GM21723 (cell line): Measurements from ENCODE around the gene ASCC2.
"Not testable (repeated sequence)": the region's sequence is repeated elsewhere in the genome, so short reads cannot be mapped to it uniquely, and the experiment has no call there.

ENCODE experiments used
- ATAC-seq: cut with Tn5 transposase; IDR thresholded peaks from one replicate; pipeline ENCODE4 v1.9.1; 2021; ENCODE audit warnings: mild to moderate bottlenecking, moderate library complexity; ENCODE audit not compliant: unreplicated experiment

ASCC2 gene

DNA sequence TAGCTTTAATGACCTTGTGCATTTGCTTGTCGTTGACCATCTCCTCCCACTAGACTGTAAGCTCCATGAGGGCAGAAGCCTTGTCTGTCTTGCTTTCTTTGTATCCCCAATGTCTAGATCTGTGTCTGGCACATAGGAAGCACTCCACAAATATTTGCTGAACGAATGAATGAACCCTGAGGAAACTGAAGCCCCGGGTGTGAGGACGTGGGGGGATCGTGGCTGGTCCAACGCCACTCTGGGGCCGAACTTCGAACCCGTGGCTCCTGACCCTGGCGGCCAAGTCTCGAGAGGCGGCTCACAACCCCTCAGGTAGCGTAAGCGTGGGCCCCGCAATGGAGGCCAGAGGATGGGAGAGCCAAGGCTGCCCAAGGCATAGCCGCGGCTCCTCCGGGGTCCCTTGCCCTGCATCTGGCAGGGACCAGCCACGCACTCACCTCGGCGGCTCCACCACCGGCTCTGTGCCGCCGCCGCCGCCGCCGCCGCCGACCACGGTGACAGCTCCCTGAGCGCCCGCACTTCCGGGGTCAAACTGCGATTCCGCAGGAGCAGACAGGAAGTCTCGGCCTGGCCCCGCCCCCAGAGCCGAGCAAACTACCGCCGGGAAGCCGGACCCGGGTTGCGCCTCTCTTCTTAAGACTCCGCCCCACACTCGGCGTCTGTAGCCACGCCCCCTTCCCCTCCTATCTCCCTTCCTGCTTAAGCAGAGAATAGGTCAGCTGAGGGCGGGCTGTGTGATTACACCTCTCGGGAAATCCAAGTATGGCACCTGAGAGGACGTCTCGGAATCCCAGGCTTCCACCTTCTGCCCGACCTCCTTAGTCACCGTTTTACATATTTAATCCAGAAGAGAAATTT lies at the start of gene ASCC2:
Gene ASCC2, minus strand, starts transcription at position 534 of the 858 bp plus-strand sequence. CDS start 5,949 bp downstream, outside the sequence.
- ATAC-seq, result peak; percentile 91

DNA sequence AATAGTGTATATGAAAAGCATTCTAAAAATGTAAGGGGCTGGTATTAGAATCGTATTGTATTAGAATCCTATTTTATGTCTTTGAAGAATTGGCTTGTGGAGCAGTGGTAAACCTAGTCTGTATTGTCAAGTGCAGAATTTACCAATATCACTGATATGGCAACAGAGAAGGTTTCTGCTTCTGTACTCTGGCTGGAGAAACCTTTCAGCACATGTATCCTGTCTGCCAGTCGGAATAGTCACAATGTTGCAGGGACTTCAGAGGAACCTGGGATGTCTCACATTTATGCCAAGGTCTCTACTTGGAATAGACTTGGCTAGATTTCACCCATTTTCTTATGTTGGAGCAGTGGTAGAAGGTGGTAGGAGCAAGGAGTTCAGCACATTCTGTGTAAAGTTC lies 49.3 kb upstream of the ASCC2 start:
- no peak for ATAC-seq

DNA sequence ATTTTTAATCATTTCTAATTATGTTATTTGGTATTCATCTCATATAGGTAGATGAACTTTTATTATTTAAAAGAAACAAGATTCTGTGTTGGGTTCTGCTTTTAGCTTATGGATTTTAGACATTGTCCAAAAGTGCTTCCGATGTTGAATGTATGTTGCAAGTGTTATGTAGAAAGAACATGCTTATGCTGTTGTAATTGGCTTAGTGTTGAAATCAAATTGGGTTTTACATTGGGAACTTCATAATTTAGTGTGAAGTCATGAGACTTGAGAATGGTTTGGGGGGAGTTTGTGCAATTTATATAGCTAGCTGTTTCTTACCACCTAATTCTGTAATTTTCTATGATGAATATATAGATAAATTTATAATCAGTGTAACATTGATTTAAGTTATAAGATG lies 48.5 kb upstream of the ASCC2 start:
- ATAC-seq, result no peak

DNA sequence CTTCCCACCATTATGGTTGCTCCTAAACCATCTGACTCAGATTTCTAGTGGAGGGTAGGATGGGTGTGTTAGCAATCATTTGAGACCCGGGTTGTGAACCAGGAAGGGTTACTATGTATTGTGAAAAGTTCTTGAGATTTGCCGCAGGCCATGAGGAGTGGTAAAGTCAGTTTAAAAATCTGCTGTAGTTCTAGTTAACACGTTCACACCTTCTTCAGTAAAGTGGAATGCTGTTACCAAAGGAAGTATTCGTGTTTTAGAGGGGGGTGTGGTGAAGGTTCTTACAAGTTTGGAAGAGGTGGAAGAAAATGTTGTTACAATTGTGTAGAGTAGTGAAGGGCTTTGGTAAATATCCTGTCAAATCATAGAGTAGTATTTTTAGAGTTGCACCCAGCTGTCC lies 47.5 kb upstream of the ASCC2 start:
- no peak for ATAC-seq

DNA sequence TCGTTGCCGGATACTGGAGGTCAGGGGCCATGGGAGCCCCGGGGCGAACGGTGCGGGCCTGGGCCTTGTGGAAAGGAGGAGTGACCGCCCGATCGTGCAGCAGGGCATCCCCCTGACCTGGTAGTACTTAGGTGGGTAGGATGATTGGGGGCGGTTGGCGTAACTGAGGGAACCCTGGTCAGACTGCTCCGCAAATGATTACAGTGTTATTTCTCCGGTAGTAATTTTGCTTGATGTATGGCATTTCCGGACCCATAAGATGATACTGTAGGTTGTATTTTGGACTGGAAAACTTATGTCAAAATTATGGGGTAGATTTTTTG lies 45.7 kb upstream of the ASCC2 start:
- ATAC-seq, result no peak

DNA sequence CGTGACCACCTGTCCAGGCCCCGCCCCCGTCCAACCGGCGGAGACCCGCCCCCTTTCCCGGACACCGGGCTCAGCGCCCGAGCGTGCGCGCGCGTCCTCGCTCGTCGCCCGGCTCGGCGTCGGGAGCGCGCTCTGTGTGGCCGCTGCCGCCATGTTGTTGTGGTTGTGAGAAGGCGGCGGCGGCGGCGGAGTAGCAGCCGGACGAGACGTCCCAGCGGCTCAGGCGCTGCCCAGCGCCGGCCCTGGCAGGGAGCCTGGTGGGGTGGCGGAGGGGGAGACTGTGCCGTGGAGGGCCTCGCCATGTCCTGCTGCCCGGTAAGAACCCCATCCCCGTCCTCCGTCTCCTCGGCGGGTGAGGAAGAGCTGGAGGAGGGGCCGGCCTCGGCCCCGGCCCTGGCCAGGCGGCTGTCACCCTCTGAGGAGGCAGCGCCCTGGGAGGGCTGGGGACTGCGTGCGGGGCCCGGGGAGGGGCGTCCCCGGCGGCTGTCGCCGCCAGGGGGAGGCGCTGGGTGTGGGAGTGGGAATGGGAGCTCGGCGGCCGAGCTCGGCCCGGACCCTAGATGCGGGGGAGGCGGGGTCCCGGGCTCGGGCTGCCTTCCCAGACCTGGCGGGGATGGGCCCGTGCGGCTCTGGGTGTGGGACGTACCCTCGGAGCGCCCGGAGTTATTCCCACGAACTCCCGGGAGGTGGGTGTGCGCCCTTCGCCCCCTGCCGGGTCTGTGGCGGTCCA lies 45.1 kb upstream of the ASCC2 start, which contains the start of gene MTMR3:
Gene MTMR3, plus strand, starts transcription at position 130 of the 730 bp plus-strand sequence. CDS start 87,886 bp downstream, outside the sequence.
- peak; percentile 63 for ATAC-seq

GRCh38 chr22:29882716-29883044 lies 44.6 kb upstream of the ASCC2 start:
- ATAC-seq, result no peak

DNA sequence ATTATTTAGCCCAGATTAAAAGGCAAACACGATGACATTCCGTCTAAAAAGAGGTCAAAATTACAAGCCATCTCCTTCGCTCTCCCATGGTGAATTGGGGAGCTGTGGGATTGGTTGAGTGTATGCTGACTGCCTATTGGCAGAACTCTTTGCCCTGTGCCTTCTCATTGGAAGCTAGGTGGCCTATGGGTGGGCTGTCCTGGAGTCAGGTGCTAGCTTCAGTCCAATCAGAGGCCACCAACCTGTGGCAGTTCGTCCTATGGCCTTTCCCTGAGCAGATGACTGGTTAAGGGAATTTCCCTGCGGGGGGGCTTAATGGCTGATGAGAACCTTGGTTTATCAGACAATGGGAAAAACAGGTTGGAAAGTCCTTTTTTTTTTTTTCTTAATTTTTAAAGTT lies 41.7 kb upstream of the ASCC2 start:
- ATAC-seq, result no peak

DNA sequence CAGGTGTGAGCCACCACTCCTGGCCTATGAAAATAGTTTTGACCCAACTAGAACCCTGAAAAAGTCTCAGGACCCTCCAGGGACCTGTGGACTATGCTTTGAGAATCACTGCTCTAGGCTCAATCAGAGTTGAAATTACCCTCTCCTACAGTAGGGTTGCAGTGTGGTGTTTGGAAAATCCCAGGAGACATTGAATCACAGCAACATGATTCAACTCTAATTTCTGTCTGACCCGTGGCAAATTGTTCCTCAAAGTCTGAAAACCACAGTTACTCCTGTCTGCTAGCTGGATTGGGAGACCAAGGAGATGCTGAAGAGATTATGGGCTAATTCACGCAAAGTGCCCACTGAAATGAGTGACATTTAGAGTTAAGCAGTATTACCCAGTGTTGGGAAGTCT lies 39.5 kb upstream of the ASCC2 start:
- ATAC-seq, result no peak

DNA sequence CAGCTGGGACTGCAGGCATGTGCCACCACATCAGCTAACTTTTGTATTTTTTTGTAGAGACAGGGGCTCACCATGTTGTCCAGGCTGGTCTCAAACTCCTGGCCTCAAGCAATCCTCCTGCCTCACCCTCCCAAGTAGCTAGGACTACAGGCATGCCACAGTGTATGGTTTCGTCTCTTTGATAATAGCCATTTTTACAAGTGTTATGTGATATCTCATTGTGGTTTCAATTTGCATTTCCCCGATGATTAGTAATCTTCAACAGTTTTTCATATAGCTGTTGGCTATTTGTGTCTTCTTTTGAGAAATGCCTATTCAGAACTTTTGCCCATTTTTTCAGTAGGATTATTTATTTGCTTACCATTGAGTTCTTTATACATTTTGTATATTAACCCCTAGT lies 35.9 kb upstream of the ASCC2 start:
- no peak for ATAC-seq

- ATAC-seq, result no peak
These were observed 34.9 kb upstream of the ASCC2 start for GRCh38 chr22:29872989-29873388.

DNA sequence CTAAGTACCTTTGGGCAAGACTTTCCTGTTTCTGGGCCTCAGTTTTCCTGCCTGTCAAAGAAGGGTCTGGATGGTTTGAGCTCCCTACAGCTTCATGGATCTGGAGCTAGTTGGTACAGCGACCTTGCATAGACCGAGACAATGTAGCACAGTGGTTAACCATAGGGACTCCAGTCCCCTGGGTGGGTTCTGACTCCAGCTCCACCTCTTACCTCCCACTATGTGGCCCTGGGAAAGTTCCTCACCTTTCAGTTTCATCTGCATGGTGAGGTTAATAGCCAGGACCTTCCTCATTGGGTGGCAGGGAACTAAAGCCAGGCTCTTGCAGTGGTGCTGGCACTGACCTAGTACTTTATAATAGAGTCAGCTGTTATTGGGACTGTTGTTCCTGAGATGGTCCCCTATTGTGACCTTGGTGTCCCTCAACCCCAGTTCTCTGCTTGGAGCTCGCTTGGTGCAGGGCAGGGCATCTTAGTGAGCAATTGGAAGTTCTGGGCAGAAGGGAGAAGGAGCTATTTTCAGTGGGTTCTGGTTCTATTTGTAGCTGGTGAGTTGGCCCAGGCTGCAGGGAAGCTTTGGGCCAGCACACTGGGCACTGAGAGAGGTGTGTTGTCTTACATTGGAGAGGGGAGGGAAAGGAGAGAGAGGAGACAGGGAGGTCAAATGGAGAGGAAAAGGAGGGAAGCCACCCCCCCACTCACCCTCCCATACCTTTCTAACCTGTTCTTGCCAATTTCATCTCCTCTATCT lies 34.2 kb upstream of the ASCC2 start:
- ATAC-seq, result no peak

DNA sequence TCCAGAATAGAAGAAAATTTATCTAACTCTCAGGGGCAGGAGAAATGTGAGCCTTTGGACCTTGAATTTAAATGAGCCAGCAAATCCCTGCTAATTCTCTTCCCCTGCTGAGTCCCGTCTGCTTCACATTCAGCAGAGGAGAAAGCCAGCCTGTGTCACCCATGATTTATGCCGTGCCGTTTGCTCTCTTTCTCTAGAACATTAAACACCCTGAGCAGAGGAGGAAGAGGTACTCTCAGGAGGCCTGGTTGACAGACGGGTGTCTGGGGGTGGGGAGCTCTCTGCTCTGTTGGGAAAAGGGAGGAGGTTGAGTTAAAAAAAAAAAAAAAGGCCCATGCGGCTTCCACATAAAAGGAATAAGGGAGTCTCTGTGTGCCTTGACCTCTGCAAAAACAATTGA lies 33.6 kb upstream of the ASCC2 start:
- ATAC-seq, result no peak

DNA sequence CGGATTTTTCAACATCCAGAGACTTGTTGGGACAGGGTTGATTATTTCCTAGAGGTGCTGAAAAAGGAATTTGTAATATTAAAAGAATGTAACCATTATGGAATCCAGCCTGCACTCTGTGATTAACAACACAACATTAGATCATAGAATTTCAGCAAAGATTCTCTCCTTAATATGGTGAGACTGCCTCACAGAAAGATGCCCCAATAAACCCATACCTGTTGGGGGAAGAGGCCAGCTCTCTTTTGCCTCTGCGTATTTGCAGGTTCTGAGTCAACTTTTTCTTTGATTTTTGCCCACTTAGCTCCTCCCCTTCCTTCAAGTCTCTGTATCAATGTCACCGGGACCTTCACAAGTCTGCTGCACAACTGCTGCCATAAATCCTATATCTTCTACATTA lies 32.5 kb upstream of the ASCC2 start:
- ATAC-seq, result no peak

- ATAC-seq, result no peak
These were observed 29.8 kb upstream of the ASCC2 start for GRCh38 chr22:29867851-29868250.

- ATAC-seq, result no peak
These were observed 29.2 kb upstream of the ASCC2 start for GRCh38 chr22:29867260-29867659.

- not testable (repeated sequence) for ATAC-seq
These were observed 27.5 kb upstream of the ASCC2 start for GRCh38 chr22:29865572-29865971.

GRCh38 chr22:29861672-29862297 lies 23.7 kb upstream of the ASCC2 start:
- no peak for ATAC-seq

GRCh38 chr22:29860006-29860766 lies 22.1 kb upstream of the ASCC2 start:
- no peak for ATAC-seq

- ATAC-seq, result not testable (repeated sequence)
These were observed 21.0 kb upstream of the ASCC2 start for GRCh38 chr22:29859030-29859429.
